HS-27A (cell line): Measurements from ENCODE around the gene FAHD2A.
"Not testable (repeated sequence)": the region's sequence is repeated elsewhere in the genome, so short reads cannot be mapped to it uniquely, and the experiment has no call there.

Source experiments
- DNase-seq: peaks from one replicate; pipeline ENCODE4 v3.0.0-alpha.2; 2012; ENCODE audit warnings: low read depth, missing footprints

The FAHD2A gene

DNA sequence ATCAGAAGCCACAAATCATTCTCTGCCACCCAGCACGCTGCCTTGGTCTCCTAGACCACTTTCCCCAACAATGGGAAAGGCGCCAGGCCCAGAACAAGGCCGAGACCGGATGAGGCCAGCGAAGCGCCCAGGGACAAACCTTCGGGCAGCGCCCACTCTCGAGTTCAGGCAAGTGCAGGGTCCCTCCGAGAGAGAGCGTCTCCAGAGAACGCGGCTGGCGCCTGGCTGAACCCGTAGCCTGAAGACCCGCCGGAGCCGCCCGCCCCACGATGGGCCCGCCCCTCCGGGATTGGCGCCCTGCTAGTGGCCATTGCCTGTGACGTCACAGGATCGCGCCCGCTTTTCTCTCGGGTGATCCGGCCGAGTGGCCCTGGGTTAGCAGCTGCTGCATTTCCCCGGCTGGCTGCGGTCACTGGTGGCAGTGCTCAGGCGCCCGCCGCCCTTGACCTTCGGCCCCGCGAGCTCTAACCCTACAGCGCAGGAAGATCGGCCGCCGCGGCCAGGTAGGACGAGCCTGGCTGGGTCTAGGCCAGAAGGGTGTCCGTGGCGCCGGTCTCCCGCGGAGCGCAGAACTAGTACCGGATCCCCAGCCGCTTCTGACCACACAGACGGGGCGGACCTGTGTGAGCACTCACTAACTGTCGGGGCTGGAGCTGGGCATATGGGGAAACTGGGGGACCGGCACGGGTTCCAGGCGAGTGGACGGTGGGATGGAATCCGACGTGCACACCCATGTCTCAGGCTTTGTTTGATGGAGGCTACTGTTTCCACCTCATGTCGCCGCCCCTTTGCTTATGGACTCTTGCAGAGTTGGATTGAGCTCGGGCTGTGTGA lies at the start of gene FAHD2A:
FAHD2A (plus strand) TSS at position 339 of the 834 bp plus-strand sequence. CDS start 2,851 bp downstream, outside the sequence.
- DNase-seq = peak; percentile 76

- no peak for DNase-seq
Observed at GRCh38 chr2:95353055-95353575, 49.4 kb upstream of the FAHD2A start.

- DNase-seq = no peak
Observed at GRCh38 chr2:95353613-95354468, 48.7 kb upstream of the FAHD2A start.

- no peak for DNase-seq
Observed at GRCh38 chr2:95354469-95354901, 48.0 kb upstream of the FAHD2A start.

DNA sequence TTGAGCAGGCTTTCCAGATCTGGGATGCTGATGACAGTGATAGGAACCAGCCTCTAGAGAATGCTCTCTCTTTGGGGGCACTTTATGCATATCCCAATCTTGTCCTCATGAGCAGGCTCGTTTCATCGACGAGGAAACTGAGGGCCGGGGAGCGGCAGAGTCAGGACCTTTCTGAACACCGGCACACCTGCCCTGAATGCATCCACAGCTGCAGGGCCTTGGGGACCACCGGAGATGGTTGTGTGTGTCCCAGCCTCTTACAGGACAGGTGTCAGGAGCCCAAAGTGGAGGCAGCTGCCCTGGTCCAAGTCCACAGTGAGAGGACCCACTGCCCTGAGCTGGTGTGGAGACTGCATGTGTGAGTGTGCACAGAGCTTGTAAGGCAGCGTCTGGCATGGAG lies 47.6 kb upstream of the FAHD2A start:
- DNase-seq = no peak

DNA sequence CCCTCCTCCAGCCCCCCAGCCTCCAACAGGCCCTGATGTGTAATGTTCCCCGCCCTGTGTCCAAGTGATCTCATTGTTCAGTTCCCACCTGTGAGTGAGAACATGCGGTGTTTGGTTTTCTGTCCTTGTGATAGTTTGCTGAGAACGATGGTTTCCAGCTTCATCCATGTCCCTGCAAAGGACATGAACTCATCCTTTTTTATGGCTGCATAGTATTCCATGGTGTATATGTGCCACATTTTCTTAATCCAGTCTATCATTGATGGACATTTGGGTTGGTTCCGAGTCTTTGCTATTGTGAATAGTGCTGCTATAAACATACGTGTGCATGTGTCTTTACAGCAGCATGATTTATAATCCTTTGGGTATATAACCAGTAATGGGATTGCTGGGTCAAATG lies 47.0 kb upstream of the FAHD2A start:
- not testable (repeated sequence) for DNase-seq

DNA sequence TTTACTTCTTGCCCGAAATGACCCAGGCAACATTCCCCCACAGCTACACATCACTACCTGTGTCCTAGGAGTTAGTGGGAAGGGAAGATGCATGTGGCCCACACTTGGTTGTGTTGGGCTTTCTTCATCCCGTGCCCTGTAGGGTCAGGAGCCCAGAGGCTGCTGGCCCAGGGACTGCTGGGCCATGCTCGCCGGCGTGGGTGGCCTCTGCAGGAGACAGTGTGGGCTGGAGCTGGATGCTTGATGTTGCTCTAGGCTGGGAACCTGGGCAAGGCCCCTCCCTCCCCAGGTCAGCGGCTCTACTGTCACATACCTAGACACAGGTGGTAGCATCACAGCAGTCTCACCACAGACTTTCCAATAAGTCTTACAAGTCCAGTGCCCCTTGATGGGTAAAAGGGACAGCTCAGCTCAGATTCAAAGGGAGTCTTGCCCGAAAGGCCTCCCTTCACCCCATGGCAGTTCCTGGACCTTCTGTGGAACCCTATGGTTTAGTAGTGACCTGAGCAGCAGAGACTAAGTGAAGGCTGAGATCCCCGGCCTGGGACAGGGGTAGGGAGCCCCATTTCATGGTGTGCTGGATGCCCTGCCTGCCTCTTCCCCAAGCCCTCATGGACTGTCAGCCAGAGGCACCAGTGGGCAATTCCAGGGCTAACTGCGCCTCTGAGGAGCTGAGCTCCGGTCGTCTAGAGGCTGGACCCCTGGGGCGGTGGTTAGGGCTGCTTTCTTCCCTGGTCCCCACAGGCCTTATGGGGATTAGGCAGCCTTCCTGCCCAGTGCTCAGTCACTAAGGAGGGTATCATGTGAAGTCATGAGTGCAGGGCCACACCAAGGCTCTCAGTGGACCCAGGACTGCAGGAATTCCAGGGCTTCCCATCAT lies 45.4 kb upstream of the FAHD2A start:
- no peak for DNase-seq

DNA sequence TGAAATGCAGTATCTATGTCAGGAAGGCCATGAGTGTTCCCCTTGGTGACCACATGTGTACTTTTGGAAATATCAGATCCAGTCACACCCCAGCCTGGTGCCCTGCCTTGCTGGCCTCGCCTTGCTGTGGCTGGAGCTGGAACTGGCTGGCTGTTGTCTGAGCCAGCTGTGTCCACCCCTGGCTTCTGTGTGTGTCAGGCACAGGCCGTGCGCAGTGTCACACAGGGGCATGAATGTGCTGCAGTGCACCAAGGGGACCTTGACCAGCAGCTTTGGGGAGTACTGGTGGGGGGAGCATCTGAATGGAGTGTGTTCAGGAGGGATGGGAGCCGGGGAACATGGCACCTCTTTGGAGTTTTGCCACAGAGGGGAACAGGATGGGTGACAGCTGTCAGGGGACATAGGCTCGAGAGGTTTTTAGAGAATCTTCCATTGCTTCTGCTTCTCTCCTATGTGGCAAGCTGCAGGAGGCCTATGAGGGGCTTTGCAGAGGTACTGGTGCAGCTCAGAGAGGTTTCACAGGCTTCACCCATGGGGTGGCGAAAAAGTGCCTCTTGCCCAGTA lies 44.7 kb upstream of the FAHD2A start:
- DNase-seq = no peak

- DNase-seq = peak; percentile 36
Observed at GRCh38 chr2:95359031-95359430, 43.5 kb upstream of the FAHD2A start.

- no peak for DNase-seq
Observed at GRCh38 chr2:95359501-95359930, 43.0 kb upstream of the FAHD2A start.

- DNase-seq = no peak
Observed at GRCh38 chr2:95361216-95361980, 41.1 kb upstream of the FAHD2A start.

DNA sequence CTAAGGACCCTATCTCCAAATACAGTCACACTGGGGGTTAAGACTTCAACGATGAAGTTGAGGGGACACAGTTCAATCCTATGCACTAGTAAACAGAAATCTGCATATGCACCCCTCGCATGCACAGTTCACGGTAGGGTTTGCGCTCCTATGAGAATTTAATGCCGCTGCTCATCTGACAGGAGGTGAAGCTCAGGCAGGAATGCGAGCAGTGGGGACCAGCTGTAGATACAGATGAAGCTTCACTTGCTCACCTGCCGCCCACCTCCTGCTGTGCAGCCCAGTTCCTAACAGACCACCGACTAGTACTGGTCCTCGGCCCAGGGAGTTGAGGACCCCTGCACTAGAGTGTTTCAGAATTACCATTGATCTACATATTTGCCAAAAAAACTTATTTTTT lies 40.0 kb upstream of the FAHD2A start:
- no peak for DNase-seq

- no peak for DNase-seq
Observed at GRCh38 chr2:95366514-95366913, 36.0 kb upstream of the FAHD2A start.

- no peak for DNase-seq
Observed at GRCh38 chr2:95372216-95372829, 30.2 kb upstream of the FAHD2A start.

- no peak for DNase-seq
Observed at GRCh38 chr2:95372845-95373244, 29.7 kb upstream of the FAHD2A start.

- no peak for DNase-seq
Observed at GRCh38 chr2:95374029-95374428, 28.5 kb upstream of the FAHD2A start.

- DNase-seq = no peak
Observed at GRCh38 chr2:95374451-95374920, 28.0 kb upstream of the FAHD2A start.

GRCh38 chr2:95374921-95375471 lies 27.5 kb upstream of the FAHD2A start:
- no peak for DNase-seq

DNA sequence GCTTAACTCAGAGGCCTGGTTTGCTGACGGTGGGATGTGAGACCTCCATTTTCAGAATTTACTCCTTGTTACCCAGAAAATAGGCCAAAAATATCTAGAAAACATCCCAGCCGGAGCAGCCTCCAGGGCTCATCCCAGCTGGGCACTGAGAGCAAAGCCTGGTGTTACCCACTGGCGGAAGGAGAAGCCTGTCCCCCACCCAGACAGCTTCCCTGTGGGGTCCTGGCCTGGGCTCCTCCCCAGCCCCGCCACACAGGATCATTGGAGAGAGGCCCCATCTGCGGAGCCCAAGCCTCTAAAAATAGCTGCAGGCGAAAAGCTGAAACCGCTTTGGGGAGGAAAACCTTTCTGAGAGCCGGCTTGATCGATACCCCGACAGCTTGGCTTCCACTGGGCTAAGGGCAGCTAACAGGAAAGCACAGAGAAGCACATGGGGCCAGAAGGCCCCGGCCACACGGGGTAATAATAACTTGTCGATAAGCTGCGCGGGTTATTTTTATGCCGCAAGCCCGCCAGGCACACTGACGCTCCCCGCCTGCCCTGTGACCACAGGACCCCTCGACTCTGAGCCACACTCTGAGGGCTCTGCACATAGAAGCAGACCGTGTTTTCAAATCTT lies 26.9 kb upstream of the FAHD2A start:
- DNase-seq = no peak
